Activated T-cell treated with anti-CD3 and anti-CD28 coated beads, Interleukin-2, amount 50 U/mL, for 1 hour (primary cell): Measurements from ENCODE around the gene PLAAT5.
A peak's percentile ranks its signal among the peaks of the same experiment; 100 is the strongest.

Source experiments
- DNase-seq: peaks from one replicate; pipeline ENCODE4 v3.0.0-alpha.2; 2020

Gene PLAAT5

GRCh38 chr11:63511048-63511748 lies 20.2 kb upstream of the PLAAT5 start:
- DNase-seq, result no peak

GRCh38 chr11:63510360-63511047 lies 19.5 kb upstream of the PLAAT5 start:
- DNase-seq, result no peak

DNA sequence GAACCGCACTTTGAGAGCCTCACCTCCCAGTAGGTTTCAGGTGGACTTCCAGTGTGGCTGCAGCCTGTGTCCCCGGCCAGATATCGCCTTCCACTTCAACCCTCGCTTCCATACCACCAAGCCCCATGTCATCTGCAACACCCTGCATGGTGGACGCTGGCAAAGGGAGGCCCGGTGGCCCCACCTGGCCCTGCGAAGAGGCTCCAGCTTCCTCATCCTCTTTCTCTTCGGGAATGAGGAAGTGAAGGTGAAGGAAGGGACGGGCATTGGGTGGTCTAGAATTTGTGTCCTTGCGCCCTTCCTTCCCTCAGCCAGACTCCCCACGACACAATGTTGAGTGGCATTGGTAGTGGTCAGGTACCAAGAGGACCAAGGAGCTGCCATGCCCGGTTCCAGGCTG lies 17.8 kb upstream of the PLAAT5 start:
- DNase-seq, result no peak

DNA sequence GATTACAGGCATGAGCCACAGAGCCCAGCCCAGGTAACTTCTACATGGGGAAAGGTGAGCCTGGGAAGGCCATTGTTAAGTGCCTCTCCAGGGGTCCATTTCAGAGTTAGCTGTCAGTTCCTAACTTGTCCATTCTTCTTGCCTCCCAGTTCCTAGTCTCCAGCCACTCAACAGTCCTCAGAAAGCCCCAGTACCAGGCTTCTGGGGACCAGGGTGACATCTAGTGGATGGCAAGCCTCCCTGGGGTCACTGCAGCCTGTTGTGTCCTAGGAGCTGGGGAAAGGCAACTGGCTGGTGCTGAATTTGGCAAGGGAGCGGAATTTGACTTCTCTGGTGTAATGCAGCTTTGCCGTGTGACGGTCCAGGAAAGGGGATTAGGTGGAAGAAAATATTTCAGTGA lies 17.0 kb upstream of the PLAAT5 start:
- no peak for DNase-seq

- no peak for DNase-seq
Measured at GRCh38 chr11:63507511-63507910, 16.5 kb upstream of the PLAAT5 start.

GRCh38 chr11:63506876-63507275 lies 15.9 kb upstream of the PLAAT5 start:
- no peak for DNase-seq

- DNase-seq, result no peak
Measured at GRCh38 chr11:63505857-63506528, 15.0 kb upstream of the PLAAT5 start, which contains the start of gene LGALS12. LGALS12 (plus strand) TSS chr11:63506084; CDS start chr11:63506459, 375 bp downstream.

GRCh38 chr11:63504933-63505586 lies 14.1 kb upstream of the PLAAT5 start:
- DNase-seq, result no peak

DNA sequence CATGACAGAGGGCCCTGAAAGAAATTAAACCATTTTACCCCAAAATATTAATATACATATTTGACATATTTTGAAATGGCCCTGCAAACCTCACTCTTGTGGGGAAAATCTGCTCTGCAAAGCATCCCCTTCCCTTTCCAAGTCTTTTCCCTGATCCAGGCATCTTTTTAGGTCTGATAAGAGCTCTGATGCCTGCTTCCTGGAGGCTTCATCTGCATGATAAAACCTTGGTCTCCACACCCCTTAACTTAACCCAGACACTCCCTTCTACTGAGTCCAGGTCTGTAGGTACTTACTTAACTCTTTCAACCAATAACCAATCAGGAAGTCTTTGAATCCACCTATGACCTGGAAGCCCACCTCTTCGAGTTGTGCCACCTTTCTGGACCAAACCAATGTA lies 13.1 kb upstream of the PLAAT5 start:
- no peak for DNase-seq

- DNase-seq, result no peak
Measured at GRCh38 chr11:63503492-63503891, 12.5 kb upstream of the PLAAT5 start.

GRCh38 chr11:63502252-63502820 lies 11.4 kb upstream of the PLAAT5 start:
- no peak for DNase-seq

DNA sequence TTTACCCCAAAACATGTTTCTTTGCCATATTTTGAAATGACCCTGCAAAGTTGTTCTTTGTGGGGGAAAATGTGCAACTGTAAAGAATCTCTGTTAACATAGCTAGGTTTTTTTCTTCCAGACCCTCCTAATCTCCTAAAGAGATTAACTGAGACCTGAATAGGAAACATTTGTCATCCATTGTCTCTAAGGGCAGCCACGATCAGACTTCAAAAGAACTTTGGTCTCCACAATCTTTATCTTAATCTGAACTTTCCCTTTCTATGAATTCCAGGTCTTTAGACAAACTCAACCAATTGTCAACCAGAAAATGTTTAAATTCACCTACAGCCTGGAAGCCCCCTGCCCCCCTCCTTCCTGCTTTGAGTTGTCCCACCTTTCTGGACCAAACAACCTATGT lies 10.3 kb upstream of the PLAAT5 start:
- no peak for DNase-seq

DNA sequence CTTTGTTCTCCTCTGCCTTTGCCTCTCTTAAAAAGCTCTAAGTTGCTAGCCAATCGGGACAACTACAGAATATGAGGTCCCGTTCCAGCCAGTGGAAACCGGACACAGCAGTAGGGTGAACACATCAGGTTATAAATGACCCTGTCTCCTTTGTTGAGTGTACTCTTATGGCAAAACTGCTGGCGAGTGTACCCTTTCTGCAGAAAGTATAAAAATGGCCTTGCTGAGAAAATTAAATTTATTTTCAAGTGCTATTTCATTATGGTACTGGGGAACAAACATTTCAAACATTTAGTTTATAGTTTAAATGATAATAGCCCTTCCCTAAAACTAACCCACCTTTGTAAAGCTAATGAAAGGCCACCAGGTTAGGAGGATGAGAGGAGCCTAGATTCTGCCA lies 8.9 kb upstream of the PLAAT5 start:
- DNase-seq, result no peak

- DNase-seq, result no peak
Measured at GRCh38 chr11:63494975-63495374, 4.0 kb upstream of the PLAAT5 start.

- DNase-seq, result no peak
Measured at GRCh38 chr11:63493127-63493526, 2.2 kb upstream of the PLAAT5 start.

GRCh38 chr11:63492441-63492840 lies 1.5 kb upstream of the PLAAT5 start:
- no peak for DNase-seq

GRCh38 chr11:63491636-63492372 lies 837 bp upstream of the PLAAT5 start:
- DNase-seq, result no peak

DNA sequence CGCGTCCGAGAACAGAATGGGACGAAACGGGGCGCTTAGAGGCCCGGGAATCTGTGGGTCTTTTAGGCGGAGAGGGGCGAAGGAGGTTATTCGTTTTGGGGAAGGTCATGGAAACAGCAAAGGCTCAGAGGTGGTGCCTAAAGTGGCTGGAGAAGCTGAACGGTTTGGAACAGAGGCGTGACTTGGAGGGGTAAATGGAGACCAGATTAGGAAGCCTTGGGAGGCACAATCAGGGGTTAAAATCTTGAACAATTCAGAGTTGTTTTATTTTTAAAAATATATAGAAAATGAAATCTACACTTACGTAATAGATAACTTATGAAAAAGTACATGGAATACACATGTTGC lies 247 bp upstream of the PLAAT5 start:
- no peak for DNase-seq

- DNase-seq, result no peak
Measured at GRCh38 chr11:63489879-63490278, 1.1 kb downstream of the PLAAT5 start.

DNA sequence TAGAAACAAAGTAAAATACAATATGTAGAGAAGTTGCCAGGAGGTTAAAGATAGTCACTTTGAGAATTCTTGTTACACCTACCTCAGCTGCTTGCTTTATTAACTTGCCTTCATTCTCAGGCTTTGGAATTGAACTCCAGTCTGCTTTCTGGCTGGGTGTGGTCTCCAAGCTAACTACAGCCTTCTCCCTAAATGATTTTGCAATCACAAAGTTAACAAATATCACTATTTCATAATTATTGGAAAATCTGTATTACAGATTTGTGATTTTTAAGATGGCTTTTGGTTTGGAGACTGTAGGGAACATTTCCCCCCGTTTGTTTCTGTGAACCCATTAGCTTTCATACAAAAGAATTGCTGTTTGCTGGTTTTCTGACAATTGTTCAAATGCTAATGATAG lies 2.2 kb downstream of the PLAAT5 start:
- no peak for DNase-seq

DNA sequence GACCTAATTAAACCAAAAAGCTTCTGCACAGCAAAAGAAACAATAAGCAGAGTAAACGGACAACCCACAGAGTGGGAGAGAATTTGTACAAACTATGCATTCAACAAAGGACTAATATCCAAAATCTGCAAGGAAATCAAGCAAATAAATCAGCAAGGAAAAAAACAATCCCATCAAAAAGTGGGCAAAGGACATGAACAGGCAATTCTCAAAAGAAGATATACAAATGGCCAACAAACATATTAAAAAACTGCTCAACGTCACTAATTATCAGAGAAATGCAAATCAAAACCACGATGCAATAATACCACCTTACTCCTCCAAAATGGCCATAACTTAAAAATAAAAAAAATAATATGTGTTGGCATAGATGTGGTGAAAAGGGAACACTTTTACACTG lies 5.2 kb downstream of the PLAAT5 start:
- DNase-seq, result no peak

DNA sequence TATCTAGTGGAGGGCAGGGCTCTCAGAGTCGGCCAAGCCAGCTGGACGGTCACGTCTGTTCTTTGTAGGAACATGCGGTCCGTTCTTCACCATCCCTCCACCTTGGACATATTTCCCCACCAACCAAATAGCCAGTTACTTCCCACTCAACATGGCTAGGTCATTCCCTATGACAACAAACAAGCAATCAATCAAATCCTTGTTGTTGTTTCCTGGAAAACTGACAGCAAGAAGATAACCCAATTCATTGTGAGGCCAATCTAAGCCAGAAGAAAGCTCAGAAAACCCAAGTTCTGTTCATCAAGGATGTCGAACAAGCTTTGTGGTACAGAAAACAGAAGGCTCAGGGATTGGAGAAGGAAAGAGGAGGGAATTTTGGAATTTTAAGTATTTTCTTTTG lies 10.9 kb downstream of the PLAAT5 start:
- DNase-seq, result no peak

GRCh38 chr11:63478896-63479295 lies 12.1 kb downstream of the PLAAT5 start:
- DNase-seq, result peak; percentile 36
